Measurements from ENCODE around the gene GPR137B.

GPR137B gene

GRCh38 chr1:236211815-236212214, 69.5 kb downstream of the GPR137B start:
- Histone ChIP-seq H4K8ac (ENCODE audit: low read depth, low read length) (no peak overlapping the region), H3K23ac (ENCODE audit: low read length) (no peak overlapping the region), H2BK5ac (ENCODE audit: low read length) (no peak overlapping the region), H3K9ac (ENCODE audit: low read length) (no peak overlapping the region), H3K27ac (ENCODE audit: low read depth, low read length) (no peak overlapping the region), H3K18ac (ENCODE audit: low read length) (no peak overlapping the region), H3K36me3 (ENCODE audit: control insufficient read depth, insufficient read depth, low read length) (no peaks in the 10 kb centered on the region), H3K79me1 (ENCODE audit: low read length) (no peaks in the 10 kb centered on the region), H3K27me3 (ENCODE audit: insufficient read depth, low read length, poor library complexity) (no peaks in the 10 kb centered on the region), H4K5ac (ENCODE audit: low read length) (no peak overlapping the region), H2AK5ac (ENCODE audit: low read length) (no peak overlapping the region), H3K4me1 (ENCODE audit: control insufficient read depth, low read depth, low read length) (no peaks in the 10 kb centered on the region), H3K4me2 (ENCODE audit: low read length) (no peak overlapping the region), H3K4ac (ENCODE audit: low read depth, low read length) (no peak overlapping the region), H2BK120ac (ENCODE audit: low read depth, low read length) (no peak overlapping the region), H2BK15ac (replicated peaks; ENCODE audit: low read depth) (no peak overlapping the region), H3K4me3 (ENCODE audit: low read length) (no peak overlapping the region), H3K56ac (ENCODE audit: low read length) (no peak overlapping the region), H3K79me2 (ENCODE audit: control insufficient read depth, insufficient read depth, low read length) (no peaks in the 10 kb centered on the region)
- no peak for DNase-seq
- no CpG with 5 or more reads among the region's 5 CpGs for WGBS (ENCODE audit: extremely low coverage, insufficient coverage, low lambda C conversion rate)

GRCh38 chr1:236213534-236213933, 71.2 kb downstream of the GPR137B start:
- H3K9ac ChIP-seq (ENCODE audit: low read length) = no peak overlapping the region
- H3K4me1 ChIP-seq (ENCODE audit: control insufficient read depth, low read depth, low read length) = no peaks in the 10 kb centered on the region

GRCh38 chr1:236214761-236215160, 72.4 kb downstream of the GPR137B start:
- Histone ChIP-seq H3K4me1 (ENCODE audit: control insufficient read depth, low read depth, low read length) (no peaks in the 10 kb centered on the region), H2BK15ac (replicated peaks; ENCODE audit: low read depth) (no peak overlapping the region), H3K27me3 (ENCODE audit: insufficient read depth, low read length, poor library complexity) (no peaks in the 10 kb centered on the region), H3K18ac (ENCODE audit: low read length) (no peak overlapping the region), H3K23ac (ENCODE audit: low read length) (no peak overlapping the region), H4K8ac (ENCODE audit: low read depth, low read length) (no peak overlapping the region), H2BK120ac (ENCODE audit: low read depth, low read length) (no peak overlapping the region), H2BK5ac (ENCODE audit: low read length) (no peak overlapping the region), H3K4me3 (ENCODE audit: low read length) (no peak overlapping the region), H3K79me2 (ENCODE audit: control insufficient read depth, insufficient read depth, low read length) (no peaks in the 10 kb centered on the region), H3K4me2 (ENCODE audit: low read length) (no peak overlapping the region), H4K5ac (ENCODE audit: low read length) (no peak overlapping the region), H3K9ac (ENCODE audit: low read length) (no peak overlapping the region), H3K27ac (ENCODE audit: low read depth, low read length) (no peak overlapping the region), H2AK5ac (ENCODE audit: low read length) (no peak overlapping the region), H3K4ac (ENCODE audit: low read depth, low read length) (no peak overlapping the region), H3K36me3 (ENCODE audit: control insufficient read depth, insufficient read depth, low read length) (no peaks in the 10 kb centered on the region), H3K79me1 (ENCODE audit: low read length) (no peaks in the 10 kb centered on the region), H3K56ac (ENCODE audit: low read length) (no peak overlapping the region)
- no peak for DNase-seq
- 100% methylated on average over 1 of the region's 1 CpG for WGBS (ENCODE audit: extremely low coverage, insufficient coverage, low lambda C conversion rate)

More at GRCh38 chr1:236213534-236213933, 71.2 kb downstream of the GPR137B start:
- H3K27me3 ChIP-seq (ENCODE audit: insufficient read depth, low read length, poor library complexity) = no peaks in the 10 kb centered on the region
- no peak overlapping the region for H3K4me2 ChIP-seq (ENCODE audit: low read length)
- H2BK15ac ChIP-seq (replicated peaks; ENCODE audit: low read depth) = no peak overlapping the region
- no peak overlapping the region for H4K5ac ChIP-seq (ENCODE audit: low read length)
- H3K23ac ChIP-seq (ENCODE audit: low read length) = no peak overlapping the region
- WGBS (ENCODE audit: extremely low coverage, insufficient coverage, low lambda C conversion rate) = no CpG with 5 or more reads among the region's 3 CpGs
- H3K27ac ChIP-seq (ENCODE audit: low read depth, low read length) = no peak overlapping the region
- no peaks in the 10 kb centered on the region for H3K36me3 ChIP-seq (ENCODE audit: control insufficient read depth, insufficient read depth, low read length)
- H2BK120ac ChIP-seq (ENCODE audit: low read depth, low read length) = no peak overlapping the region
- H4K8ac ChIP-seq (ENCODE audit: low read depth, low read length) = no peak overlapping the region
- no peak overlapping the region for H2BK5ac ChIP-seq (ENCODE audit: low read length)
- no peak overlapping the region for H3K4me3 ChIP-seq (ENCODE audit: low read length)
- no peak overlapping the region for H3K18ac ChIP-seq (ENCODE audit: low read length)
- H3K79me1 ChIP-seq (ENCODE audit: low read length) = no peaks in the 10 kb centered on the region
- no peaks in the 10 kb centered on the region for H3K79me2 ChIP-seq (ENCODE audit: control insufficient read depth, insufficient read depth, low read length)
- H3K56ac ChIP-seq (ENCODE audit: low read length) = no peak overlapping the region
- H2AK5ac ChIP-seq (ENCODE audit: low read length) = no peak overlapping the region
- no peak overlapping the region for H3K4ac ChIP-seq (ENCODE audit: low read depth, low read length)
- DNase-seq = no peak

GRCh38 chr1:236220473-236220872, 78.1 kb downstream of the GPR137B start:
- no peak overlapping the region for H2AK5ac ChIP-seq (ENCODE audit: low read length)
- H3K36me3 ChIP-seq (ENCODE audit: control insufficient read depth, insufficient read depth, low read length) = no peaks in the 10 kb centered on the region
- no peak overlapping the region for H2BK5ac ChIP-seq (ENCODE audit: low read length)
- no peak overlapping the region for H3K23ac ChIP-seq (ENCODE audit: low read length)
- no peak overlapping the region for H3K27ac ChIP-seq (ENCODE audit: low read depth, low read length)
- no peak overlapping the region for H3K9ac ChIP-seq (ENCODE audit: low read length)
- H3K27me3 ChIP-seq (ENCODE audit: insufficient read depth, low read length, poor library complexity) = no peaks in the 10 kb centered on the region
- H4K8ac ChIP-seq (ENCODE audit: low read depth, low read length) = no peak overlapping the region
- H4K5ac ChIP-seq (ENCODE audit: low read length) = no peak overlapping the region
- H3K4ac ChIP-seq (ENCODE audit: low read depth, low read length) = no peak overlapping the region
- H2BK120ac ChIP-seq (ENCODE audit: low read depth, low read length) = no peak overlapping the region
- no peak overlapping the region for H3K4me3 ChIP-seq (ENCODE audit: low read length)
- no peak overlapping the region for H3K4me2 ChIP-seq (ENCODE audit: low read length)
- no peak overlapping the region for H3K18ac ChIP-seq (ENCODE audit: low read length)
- H2BK15ac ChIP-seq (replicated peaks; ENCODE audit: low read depth) = no peak overlapping the region
- DNase-seq = no peak
- no peak overlapping the region for H3K56ac ChIP-seq (ENCODE audit: low read length)
- H3K79me1 ChIP-seq (ENCODE audit: low read length) = no peaks in the 10 kb centered on the region
- no CpG with 5 or more reads among the region's 1 CpG for WGBS (ENCODE audit: extremely low coverage, insufficient coverage, low lambda C conversion rate)
- no peaks in the 10 kb centered on the region for H3K4me1 ChIP-seq (ENCODE audit: control insufficient read depth, low read depth, low read length)
- H3K79me2 ChIP-seq (ENCODE audit: control insufficient read depth, insufficient read depth, low read length) = no peaks in the 10 kb centered on the region

- H3K4me3 ChIP-seq (ENCODE audit: low read length) = no peak overlapping the region
- H3K36me3 ChIP-seq (ENCODE audit: control insufficient read depth, insufficient read depth, low read length) = no peaks in the 10 kb centered on the region
- no peak overlapping the region for H2BK15ac ChIP-seq (replicated peaks; ENCODE audit: low read depth)
- H3K4me2 ChIP-seq (ENCODE audit: low read length) = no peak overlapping the region
- no peak overlapping the region for H2AK5ac ChIP-seq (ENCODE audit: low read length)
- H3K4me1 ChIP-seq (ENCODE audit: control insufficient read depth, low read depth, low read length) = no peaks in the 10 kb centered on the region
- no peak overlapping the region for H3K23ac ChIP-seq (ENCODE audit: low read length)
- H2BK120ac ChIP-seq (ENCODE audit: low read depth, low read length) = no peak overlapping the region
- no peaks in the 10 kb centered on the region for H3K79me2 ChIP-seq (ENCODE audit: control insufficient read depth, insufficient read depth, low read length)
- no peak overlapping the region for H3K56ac ChIP-seq (ENCODE audit: low read length)
- no peak overlapping the region for H3K18ac ChIP-seq (ENCODE audit: low read length)
- no peaks in the 10 kb centered on the region for H3K79me1 ChIP-seq (ENCODE audit: low read length)
- WGBS (ENCODE audit: extremely low coverage, insufficient coverage, low lambda C conversion rate) = no CpG with 5 or more reads among the region's 1 CpG
- no peak for DNase-seq
- H4K8ac ChIP-seq (ENCODE audit: low read depth, low read length) = no peak overlapping the region
- no peak overlapping the region for H3K4ac ChIP-seq (ENCODE audit: low read depth, low read length)
- no peak overlapping the region for H3K9ac ChIP-seq (ENCODE audit: low read length)
- no peaks in the 10 kb centered on the region for H3K27me3 ChIP-seq (ENCODE audit: insufficient read depth, low read length, poor library complexity)
- no peak overlapping the region for H2BK5ac ChIP-seq (ENCODE audit: low read length)
- no peak overlapping the region for H3K27ac ChIP-seq (ENCODE audit: low read depth, low read length)
- no peak overlapping the region for H4K5ac ChIP-seq (ENCODE audit: low read length)
These were observed 80.3 kb downstream of the GPR137B start for GRCh38 chr1:236222632-236223031.

GRCh38 chr1:236228411-236228810, 86.1 kb downstream of the GPR137B start:
- Histone ChIP-seq H2AK5ac (ENCODE audit: low read length) (no peak overlapping the region), H2BK5ac (ENCODE audit: low read length) (no peak overlapping the region), H3K36me3 (ENCODE audit: control insufficient read depth, insufficient read depth, low read length) (no peaks in the 10 kb centered on the region), H3K79me1 (ENCODE audit: low read length) (no peaks in the 10 kb centered on the region), H2BK120ac (ENCODE audit: low read depth, low read length) (no peak overlapping the region), H3K27ac (ENCODE audit: low read depth, low read length) (no peak overlapping the region), H3K9ac (ENCODE audit: low read length) (no peak overlapping the region), H3K79me2 (ENCODE audit: control insufficient read depth, insufficient read depth, low read length) (no peaks in the 10 kb centered on the region), H4K8ac (ENCODE audit: low read depth, low read length) (no peak overlapping the region), H3K4ac (ENCODE audit: low read depth, low read length) (no peak overlapping the region), H3K27me3 (ENCODE audit: insufficient read depth, low read length, poor library complexity) (no peaks in the 10 kb centered on the region), H2BK15ac (replicated peaks; ENCODE audit: low read depth) (no peak overlapping the region), H3K56ac (ENCODE audit: low read length) (no peak overlapping the region), H3K18ac (ENCODE audit: low read length) (no peak overlapping the region), H3K4me3 (ENCODE audit: low read length) (no peak overlapping the region), H3K4me2 (ENCODE audit: low read length) (no peak overlapping the region), H3K4me1 (ENCODE audit: control insufficient read depth, low read depth, low read length) (no peaks in the 10 kb centered on the region), H3K23ac (ENCODE audit: low read length) (no peak overlapping the region), H4K5ac (ENCODE audit: low read length) (no peak overlapping the region)
- DNase-seq = no peak
- no CpG with 5 or more reads among the region's 4 CpGs for WGBS (ENCODE audit: extremely low coverage, insufficient coverage, low lambda C conversion rate)

All from mesendoderm (in vitro differentiated cells).